NCI-H146 treated with DMSO at 0.1 percent for 48 hours (cell line): ENCODE data around the gene ZNF536.

Experiments
- DNase-seq: peaks from one replicate; lab custom pipeline; 2025; ENCODE audit not compliant: unreplicated experiment; lab: John Stamatoyannopoulos, UW

ZNF536 gene

DNA sequence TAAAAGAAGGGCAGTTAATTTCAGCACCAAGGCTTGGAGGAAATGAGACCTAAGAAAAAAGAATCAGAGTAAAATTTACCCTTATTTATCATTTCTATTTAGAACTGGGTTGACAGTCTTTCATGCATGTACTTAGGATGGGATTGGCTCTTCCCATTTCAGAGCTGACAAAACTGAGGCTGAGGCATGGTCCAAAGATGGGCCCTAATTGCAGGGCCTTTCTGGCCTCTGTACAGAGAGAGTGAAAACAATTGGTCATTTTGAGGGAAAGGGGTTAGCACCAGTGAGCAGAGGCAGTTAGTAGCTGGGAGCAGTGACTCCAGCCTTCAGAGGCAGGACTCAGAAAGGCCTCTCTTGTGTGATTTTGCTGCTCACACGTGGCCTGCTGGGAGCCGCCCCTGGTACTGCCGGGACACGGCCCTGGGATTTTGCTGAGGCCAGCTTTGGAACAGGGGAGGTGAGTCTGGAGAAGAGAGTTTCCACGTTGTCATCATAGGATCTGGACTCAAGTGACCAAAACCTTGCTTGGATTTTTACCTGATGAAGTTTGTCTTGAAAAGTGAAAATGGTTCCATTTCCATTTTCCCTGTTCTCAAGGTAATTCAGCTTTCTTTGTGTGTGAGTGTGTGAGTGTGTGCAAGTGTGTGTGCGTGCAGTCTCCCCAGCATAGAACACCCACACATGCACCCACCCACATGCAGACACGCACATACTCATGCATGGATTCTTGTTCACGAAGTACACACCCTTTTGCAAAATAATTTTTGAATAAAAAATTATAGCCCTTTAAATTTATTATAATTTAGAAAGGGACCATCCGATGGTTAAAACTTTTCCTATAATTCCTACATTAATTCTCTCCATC, at the start of gene ZNF536:
TSS of gene ZNF536 (plus strand) at position 425 of the 865 bp plus-strand sequence. CDS start 71,179 bp downstream, outside the sequence.
- no peak for DNase-seq

DNA sequence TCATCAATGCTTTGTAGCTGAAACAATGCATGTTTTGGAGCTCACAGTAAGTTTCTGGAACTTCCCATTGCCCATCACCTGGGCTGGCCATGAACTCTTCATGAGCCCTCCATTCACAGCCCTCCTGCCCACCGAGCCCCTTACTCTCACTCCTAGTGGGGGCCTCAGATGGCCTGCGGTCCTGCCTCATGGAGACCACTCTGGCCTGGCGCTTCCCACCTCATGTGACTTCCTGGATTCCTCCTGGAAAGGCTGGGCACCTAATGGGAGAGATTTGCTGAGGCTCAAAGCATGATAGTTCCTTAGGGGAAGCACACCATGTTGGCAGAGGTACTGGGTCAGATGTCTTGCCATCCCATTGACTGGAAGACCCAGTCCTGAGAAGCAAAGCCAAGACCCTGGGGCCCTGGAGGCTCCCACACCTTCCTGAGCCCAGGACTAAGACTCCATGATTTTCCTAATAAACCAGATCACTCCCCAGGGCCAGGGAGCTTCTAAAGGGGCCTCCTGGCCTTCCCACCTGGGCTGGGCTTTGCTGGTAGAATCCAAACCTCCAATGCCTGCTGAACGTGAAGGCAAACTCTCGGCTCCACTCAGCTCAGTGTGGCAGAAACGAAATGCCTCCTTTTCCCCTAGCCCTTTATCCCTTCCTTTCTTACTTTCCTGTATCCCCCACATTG, 49.4 kb upstream of the ZNF536 start:
- DNase-seq = no peak

DNA sequence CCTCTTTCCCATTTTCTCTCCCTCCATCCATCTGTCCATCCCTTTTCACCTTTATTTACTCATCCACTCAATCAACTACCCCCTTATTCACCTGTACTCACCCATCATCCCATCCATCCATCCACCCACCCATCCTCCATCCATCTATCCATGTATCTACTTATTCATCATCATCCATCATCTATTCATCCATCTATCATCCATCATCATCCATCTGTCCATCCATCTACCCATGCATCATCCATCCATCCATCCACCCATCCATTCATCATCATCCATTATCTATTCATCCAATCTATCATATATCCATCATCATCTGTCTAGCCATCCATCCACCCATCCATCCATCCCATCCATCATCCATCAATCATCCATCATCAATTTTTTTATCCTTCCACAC, 48.3 kb upstream of the ZNF536 start:
- no peak for DNase-seq

DNA sequence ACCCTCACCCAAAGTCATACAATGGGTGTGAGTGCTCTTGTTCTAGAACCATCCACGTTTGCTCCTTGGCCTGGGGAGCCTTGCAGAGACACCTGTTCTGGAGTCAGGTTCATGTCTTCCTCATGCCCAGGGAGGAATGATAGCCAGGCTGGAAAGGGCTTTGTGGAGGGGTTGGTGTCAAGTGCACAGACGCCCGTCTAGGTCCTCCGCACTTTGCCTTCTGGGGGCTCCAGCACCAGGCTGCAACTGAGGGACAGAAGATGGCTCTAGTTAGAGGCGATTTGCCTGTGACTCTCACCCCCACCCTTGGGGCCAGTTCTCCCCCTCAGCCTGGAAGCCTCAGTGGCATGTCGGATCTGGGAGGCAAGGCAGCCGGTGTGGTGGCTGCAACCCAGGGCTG, 47.2 kb upstream of the ZNF536 start:
- DNase-seq = no peak

DNA sequence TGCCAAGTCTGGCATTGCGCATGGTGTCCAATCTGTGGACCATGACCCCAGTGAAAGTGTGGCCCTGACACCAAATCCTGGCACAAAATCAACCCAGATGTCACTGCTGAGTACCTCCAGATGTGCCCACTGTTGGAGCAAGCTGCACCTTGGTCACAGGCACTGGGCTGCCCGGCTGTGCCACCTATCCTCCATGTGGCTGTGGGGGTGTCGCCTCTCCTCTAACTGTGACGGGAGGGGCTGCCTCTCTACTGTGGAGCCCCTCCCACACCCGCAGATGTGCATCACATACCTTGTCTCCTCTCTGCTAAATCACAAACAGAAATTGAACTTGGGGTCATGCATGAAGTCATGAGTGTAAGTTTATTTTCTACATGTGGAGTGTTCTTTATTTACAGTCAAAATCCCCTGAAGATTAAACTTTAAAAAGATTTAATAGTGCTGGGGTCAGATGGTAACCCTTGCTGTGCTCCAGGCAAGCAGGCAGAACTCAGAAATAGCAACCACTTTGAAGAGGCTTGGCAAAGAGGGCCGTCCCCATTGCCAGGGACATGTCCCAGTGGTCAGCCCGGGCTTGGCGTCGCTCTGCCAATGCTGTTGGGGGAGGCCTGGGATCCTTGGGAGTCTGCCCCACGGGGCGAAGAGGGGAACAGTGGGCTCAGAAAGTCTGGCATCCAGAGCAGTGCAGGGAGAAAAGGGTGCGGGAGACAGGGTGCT, 46.4 kb upstream of the ZNF536 start:
- DNase-seq = no peak

DNA sequence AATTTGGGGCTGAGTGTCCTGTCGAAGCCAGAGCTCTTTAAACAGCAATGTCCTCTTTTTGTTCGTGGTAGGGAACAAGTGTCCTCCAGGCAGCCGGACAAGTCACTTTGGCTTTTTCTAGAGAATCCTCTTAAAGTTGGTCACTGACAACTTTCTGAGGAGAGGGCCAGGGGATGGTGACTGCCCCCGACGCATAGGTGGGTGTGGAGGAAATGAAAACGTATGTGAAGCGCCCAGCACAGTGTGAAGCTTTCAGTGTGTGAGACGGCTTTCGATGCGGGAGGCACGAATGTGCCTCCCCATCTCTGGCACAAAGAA, 45.8 kb upstream of the ZNF536 start:
- DNase-seq = no peak

DNA sequence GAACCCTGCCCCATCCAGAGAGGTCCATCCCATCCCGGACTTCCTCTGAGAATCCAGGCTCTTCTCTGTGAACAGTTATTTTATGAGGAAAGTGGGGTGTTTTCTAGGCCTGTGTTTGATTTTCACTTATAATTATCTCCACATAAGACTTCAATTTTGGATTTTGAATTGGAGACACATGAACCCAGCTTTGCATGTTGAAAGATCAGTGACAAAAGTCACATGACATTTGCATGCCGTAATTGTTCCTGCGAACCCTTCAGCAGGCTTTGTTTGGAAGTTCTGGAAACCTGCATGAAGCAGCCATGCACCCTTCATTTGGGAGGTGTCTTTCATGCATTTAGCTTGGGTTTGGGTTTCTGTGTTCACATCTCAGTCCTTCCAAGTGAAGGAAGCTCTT, 44.9 kb upstream of the ZNF536 start:
- no peak for DNase-seq

DNA sequence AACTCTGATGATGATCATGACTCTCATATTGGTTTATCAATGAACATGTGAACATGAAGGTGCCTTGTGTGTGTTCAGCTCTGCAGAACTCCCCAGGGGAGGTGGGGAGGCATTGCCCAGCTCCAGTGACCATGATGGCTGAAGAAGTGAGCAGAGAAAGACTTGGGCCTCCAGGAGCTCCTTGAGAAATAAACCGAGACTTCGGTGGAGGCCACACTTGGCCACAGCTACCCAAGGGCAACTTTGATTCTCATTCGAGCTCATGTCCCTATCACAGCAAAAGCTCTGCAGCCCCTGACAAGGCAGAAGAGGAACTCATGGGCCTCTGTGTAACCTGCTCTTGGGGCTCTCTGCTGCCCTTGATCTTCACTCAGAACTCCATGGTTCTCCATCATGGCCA, 44.1 kb upstream of the ZNF536 start:
- DNase-seq = no peak

DNA sequence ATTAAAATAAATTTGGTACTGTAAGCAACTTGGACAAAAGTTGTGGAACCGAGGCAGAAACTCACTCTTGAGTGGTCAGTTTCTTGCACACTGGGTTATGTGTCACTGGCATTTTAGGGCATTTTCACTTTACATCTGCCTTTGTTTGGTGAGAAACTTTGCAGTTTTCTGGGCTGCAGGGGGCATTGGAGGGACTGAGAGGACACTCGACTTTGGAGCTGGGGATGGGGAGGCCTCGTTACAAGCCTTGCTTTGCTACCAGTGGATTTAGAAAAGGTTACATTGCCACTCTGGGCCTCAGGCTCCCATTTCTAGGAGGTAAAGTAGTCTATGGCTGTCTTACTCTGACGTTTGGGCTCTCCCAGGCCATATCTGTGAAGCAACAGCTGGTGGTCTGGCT, 41.9 kb upstream of the ZNF536 start:
- DNase-seq = no peak

DNA sequence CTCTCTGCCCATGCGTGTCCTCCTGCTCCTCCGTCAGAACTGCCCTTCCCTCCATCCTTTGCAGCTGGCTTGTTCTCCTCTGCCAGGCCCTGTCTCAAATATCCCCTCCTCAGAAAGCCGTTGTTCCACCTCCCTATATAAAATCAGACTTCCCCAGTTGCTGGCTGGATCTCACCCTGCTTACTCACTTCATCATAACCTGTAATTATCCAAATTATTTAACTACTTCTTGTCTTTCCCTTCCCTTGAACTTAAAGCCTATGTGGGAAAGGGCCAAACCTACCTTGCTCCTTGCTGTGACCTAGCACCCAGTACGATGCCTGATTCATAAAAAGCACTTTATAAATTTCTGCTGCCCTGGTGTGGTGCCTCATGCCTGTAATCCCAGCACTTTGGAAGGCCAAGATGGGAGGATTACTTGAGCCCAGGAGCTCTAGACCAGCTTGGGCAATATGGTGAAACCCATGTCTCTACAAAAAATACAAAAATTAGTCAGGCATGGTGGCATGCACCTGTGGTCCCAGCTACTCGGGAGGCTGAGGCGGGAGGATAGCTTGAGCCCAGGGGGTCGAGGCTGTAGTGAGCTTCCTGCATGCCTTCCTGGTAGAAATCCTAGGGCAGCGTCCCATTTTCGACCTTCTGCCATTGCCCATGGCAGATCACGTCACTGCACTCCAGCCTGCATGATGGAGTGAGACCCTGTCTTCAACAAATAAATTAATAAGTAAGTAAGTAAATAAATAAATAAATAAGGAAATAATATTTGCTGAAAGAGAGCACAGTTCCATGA, 39.5 kb upstream of the ZNF536 start:
- no peak for DNase-seq

DNA sequence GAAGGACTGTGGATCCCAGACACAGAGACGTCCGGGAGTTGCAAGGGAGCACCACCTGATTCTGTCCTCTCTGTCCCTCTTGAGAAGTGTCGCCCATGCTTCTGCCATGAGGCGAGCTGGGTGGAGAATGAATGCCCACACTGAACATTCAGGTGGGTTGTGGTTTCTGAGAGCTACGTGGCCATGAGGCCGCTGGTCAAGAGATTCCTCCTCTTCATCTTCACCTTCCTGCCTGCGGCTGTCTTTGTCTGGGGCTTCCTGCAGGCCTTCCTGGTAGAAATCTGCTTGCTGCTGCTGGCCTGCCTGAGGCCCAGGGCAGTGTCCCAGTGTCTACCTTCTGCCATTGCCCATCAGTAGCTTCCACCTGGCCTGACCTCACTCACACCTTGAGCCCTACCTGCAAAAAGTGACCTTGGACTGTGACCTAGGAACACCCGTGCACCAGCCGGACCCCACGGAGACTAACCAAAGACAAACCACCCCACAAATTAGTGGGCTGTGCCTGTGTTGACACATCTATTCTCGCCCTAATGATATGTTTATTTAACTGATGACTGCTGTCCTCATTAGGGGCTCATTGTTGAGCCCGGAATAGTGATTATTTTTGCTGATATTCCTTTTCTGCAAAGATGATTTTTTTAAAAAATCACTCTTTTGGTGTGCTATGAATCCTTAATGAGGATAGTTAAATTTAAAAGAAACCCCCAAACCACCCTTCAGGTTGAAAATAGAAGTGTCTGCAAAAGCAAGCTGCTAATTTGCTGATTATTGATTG, 38.7 kb upstream of the ZNF536 start:
- no peak for DNase-seq

DNA sequence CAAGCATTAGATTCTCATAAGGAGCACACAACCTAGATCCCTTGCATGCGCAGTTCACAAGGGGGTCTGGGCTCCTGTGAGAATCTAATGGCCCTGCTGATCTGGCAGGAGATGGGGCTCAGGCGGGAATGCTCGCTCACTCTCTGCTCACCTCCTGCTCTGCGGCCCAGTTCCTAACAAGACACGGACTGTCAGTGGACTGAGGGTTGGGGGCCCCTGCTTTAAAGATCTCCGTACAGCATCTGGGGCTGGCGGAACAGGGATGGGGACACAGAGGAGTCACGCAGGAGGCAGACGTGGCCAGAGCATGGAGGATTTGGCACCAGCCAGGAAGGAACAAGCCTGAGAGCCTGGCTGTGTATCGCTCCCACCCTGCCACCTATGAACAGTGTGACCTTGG, 37.3 kb upstream of the ZNF536 start:
- no peak for DNase-seq

DNA sequence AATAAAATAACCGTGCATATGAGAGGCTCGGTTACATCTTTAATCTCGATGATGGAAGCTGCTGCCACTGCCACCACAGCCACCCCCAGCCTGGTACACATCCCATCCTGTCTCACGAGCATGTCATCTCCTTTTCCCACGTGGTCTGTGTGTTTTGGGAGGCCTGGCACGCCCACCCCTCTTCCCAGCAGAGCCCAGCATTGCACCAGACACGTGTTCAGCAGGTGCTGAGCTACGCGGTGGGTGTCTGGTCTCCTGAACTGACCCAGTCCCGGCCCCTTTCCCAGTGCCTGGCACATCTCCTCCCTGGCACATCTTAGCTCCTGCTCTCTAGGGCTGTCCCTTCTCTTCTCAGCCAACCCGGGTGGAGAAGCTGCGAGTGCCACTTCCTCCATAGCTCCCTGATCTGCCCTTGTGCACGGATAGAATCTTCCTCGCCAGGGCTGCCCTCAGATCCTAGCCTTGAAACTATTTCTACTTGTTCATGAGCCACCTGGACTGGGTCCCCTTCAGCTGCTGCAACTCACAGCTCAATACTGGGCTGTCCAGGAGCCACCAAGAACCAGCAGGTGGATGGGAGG, 36.8 kb upstream of the ZNF536 start:
- no peak for DNase-seq

DNA sequence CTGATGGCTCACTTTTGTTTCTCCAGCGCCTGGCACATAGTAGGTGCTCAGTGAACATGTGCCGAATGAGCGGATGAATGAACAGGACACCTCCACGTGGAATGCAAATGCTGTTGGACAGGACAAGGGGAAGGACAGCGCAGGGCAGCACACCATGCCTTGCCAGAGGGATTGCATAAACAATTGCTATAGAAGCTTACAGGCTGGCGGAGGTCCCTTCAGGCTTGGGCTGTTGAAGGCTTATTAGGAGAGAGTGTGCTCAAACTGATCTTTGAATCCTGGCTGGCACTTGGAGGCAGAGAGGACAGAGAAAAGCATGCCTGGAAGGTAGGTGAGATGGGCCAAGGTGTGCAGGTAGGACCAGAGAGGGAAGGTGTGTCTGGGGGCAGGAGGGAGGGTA, 35.9 kb upstream of the ZNF536 start:
- DNase-seq = no peak

DNA sequence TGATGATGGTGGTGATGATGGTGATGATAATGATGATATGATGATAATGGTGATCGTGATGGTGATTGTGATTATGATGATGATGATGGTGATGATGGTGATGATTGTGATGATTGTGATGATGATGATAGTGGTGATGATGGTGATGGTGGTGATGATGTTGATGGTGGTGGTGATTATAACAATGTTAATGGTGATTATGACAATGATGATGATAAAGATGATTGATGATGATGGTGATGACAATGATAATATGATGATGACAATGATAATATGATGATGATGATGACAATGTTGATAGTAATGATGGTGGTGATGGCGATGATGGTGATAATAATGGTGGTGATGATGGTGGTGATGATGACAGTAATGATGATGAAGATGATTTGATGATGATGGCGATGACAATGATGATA, 34.1 kb upstream of the ZNF536 start:
- DNase-seq = no peak

DNA sequence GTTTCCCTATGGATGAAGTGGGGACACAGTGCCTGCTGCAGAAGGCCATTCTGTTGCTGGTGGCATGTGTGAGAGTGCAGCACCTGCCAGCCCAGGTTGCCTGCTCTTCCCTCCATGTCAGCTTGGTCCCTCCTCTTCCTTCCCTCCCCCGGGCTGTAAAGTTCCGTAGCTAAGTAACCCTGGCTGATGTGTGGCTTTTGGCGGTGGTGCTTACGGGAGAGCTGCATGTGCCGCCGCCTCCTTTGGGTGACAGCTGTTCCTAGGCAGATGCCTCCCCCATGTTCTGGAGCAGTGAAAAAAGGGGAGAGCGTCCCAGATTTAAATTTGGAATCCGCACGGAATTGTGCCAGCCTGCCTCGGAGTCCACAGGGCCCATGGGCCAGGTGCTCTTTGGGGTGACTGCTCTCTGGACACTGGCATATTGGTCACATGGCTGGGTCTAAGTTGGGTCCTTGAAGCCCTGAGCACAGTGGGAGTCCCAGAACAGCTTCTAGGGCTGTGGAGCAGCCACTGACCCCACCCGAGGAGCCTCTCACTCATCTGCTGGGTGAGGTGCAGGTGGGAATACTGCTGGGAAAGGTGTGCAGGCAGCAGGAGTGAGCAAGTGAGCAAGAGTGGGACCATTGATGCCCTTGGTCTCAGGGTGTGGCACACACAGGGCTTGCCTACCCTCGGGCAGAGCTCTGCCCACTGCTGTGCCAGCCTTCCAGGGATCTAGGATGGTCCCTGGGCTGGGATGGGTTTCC, 33.1 kb upstream of the ZNF536 start:
- no peak for DNase-seq

DNA sequence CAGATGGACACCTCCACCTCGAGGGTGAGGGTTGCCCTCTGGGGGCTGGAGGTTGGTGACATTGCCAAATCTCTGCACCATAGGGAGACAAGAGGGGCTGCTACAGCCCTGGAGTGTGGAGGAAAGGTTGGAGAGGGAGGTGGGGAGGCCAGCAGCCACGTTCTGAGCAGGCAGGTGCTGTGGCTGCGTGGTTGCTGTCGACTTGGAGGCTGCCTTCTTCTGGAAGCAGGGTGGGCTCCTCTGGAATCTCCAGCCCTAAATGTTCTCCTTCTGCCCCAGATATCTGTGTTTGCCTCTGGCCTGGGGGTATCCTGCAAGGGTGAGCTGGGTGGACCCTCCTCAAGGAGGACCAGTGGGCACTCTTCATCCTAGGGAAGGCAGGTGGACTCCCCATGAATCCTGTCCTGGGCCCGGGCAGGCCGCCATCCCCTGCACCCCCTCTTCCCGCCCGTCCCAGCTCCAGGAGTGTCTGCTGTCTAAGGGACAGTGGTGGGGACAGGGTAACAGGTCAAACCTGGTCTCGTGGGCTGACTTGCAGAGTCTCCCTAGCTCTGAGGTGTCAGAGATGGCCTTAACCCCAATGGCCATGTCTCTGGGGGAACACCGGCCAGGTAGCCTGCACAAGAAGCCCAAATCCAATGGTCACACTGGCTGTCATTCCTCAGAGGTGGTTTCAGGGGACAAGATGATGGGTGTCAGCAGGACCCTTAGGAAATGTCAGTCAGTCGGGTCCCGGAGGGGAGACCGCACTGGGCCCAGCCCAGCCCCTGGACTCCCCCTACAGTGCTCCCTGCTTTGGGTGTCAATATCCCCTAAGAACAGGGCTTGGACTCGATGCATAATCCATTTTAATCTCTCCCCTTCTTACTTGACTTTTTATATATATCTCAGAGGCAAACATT, 32.3 kb upstream of the ZNF536 start:
- DNase-seq = no peak

DNA sequence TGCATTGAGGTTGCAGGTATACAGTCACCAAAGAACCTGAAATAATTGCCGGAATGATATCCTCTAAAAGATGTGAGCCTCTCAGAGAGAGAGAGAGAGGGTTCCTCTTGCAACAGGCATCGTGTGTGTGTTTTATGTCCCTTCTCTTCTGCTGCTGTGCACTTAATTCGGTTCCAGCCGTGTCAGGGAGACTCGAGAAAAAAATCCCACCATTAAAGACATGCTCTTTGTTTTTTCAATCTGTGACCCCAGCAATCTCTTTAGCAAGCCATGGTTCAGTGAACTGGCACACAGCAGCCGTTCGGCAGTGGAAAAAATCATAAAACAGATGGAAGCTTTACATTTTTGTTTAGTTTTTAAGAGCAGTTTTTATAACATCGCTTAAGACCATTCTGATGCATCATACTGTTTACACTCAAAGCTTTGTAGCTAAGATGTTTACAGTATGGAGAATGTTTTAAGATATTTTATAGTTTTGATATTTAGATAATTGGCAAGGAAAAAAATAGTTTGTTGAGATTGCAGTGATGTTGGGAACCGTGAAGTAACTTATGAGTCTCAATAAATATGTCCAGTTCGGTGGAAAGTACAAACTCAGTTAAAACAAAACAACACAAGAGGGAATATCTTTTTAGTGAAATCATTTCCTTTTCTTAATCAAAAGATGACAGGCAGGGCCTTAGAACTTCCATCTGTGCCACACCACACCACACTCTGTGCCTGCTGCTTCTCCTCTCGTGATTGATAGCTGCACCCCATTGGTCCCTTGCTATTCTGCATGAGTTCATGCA, 31.2 kb upstream of the ZNF536 start:
- DNase-seq = no peak
